ENCODE data around the gene USP25.
A peak's percentile ranks its signal among the peaks of the same experiment; 100 is the strongest.

USP25 gene

GRCh38 chr21:15842565-15842880 lies 112.7 kb downstream of the USP25 start:
- no peak for TF ChIP-seq CTCF (IDR thresholded peaks at IDR 0.05; ENCODE audit: low read depth, low read length, missing control alignments)
- no peak for DNase-seq

DNA sequence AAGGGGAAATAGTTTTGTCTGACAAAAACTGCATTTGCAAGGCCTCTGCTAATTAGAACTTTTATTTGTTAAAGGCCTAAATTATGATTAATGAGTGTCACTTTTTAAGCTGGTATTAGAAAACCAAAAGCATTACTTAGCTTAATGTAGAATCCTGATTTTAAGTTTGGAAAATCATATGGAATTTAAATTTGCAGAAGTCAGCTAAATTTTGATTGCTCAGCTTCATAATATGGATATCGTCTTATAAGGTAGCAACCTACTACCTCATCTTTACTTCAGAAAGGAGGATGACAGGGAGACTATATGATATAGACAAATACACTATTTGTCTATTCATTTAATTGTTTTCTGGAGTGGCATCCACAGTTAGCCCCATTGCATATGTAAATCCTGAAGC lies 114.0 kb downstream of the USP25 start:
- Histone ChIP-seq H3K27me3 (replicated peaks) (no peaks in the 10 kb centered on the region), H3K27ac (no peak overlapping the region), H3K4me3 (ENCODE audit: low read depth, low read length) (no peak overlapping the region), H3K36me3 (replicated peaks) (no peaks in the 10 kb centered on the region)
- TF ChIP-seq CTCF (IDR thresholded peaks at IDR 0.05; ENCODE audit: low read depth, low read length, missing control alignments) = no peak
- in situ Hi-C loops (cut with HindIII; ENCODE audit: low pct_ligation_motif_present, low sequenced_read_pairs) = no loop called here
- no peak for DNase-seq

More at GRCh38 chr21:15842565-15842880, 112.7 kb downstream of the USP25 start:
- Histone ChIP-seq H3K4me3 (ENCODE audit: low read depth, low read length) (no peak overlapping the region), H3K27ac (peak overlapping the region; percentile 41), H3K27me3 (replicated peaks) (no peaks in the 10 kb centered on the region), H3K36me3 (replicated peaks) (no peaks in the 10 kb centered on the region)
- in situ Hi-C loops (cut with HindIII; ENCODE audit: low pct_ligation_motif_present, low sequenced_read_pairs) = no loop called here

DNA sequence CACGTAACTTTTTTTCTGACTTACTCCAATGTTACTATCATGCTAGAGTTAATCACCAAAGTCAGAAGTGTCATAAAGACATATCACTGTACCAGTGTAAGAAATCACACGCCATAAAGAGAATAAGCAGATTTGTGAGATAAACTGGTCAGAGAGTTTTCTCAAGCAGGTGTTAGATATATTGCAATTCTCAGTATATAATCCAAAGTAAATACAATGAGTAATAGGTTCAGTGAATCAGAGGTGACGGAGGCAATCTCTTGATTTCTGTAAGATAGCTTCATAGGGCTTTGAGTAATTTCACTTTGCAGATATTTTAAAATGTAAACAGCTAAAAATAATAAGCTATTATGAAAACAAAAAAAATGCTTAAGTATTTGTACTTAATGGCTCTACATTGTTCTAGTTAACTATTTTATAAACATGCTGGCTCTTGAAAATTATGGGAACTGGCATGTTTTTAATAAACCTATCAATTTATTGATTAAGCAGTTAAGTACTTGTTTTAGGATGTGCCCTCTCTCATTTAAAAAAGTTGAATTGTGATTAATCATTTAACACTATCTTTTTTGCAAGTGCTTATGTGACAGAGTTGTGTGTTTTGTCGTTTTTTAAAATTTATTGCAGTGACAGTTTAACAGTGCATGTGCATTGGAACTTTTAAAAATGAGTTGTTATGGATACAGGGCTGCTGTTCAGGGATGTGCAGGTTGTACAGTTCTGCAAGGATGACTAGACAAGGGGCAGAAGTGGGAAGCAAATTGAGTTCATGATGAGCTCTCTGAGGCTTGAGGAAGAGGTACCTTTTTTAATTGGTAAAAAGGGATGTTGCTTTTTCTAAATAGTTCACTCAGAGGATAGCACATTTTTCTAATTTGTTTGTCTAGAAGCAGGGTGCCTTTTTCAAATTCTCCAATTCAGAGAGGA lies 119.1 kb downstream of the USP25 start:
- TF ChIP-seq CTCF (IDR thresholded peaks at IDR 0.05; ENCODE audit: low read depth, low read length, missing control alignments) = no peak
- in situ Hi-C loops (cut with HindIII; ENCODE audit: low pct_ligation_motif_present, low sequenced_read_pairs) = no loop called here
- H3K27ac ChIP-seq = no peak overlapping the region
- H3K36me3 ChIP-seq (replicated peaks) = no peaks in the 10 kb centered on the region
- H3K4me3 ChIP-seq (ENCODE audit: low read depth, low read length) = no peak overlapping the region
- H3K27me3 ChIP-seq (replicated peaks) = no peaks in the 10 kb centered on the region
- DNase-seq = peak; percentile 43

GRCh38 chr21:15849927-15850326 lies 120.1 kb downstream of the USP25 start:
- Histone ChIP-seq H3K27me3 (replicated peaks) (no peaks in the 10 kb centered on the region), H3K4me3 (ENCODE audit: low read depth, low read length) (no peak overlapping the region), H3K27ac (no peak overlapping the region), H3K36me3 (replicated peaks) (no peaks in the 10 kb centered on the region)
- TF ChIP-seq CTCF (IDR thresholded peaks at IDR 0.05; ENCODE audit: low read depth, low read length, missing control alignments) = no peak
- in situ Hi-C loops (cut with HindIII; ENCODE audit: low pct_ligation_motif_present, low sequenced_read_pairs) = no loop called here
- no peak for DNase-seq

DNA sequence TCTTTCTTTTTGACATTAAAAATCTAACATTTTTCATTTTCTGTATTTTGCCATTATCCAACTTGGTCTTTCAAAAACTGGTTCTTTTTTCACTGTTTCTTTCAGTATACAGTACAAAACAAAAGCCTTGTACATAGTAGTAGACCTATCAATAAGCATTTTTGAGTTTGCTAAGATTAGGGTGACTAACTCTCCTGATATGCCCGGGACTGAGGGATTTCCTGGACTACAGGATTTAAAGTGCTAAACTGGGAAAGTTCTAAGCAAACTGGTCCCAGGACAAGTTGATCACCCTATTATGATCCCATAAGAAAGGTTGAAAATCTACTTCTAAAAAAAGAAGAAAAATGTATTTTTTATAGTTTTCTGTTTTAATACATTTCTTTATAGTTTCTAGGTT lies 120.9 kb downstream of the USP25 start:
- no peaks in the 10 kb centered on the region for H3K36me3 ChIP-seq (replicated peaks)
- H3K27ac ChIP-seq = peak overlapping the region; percentile 2
- H3K27me3 ChIP-seq (replicated peaks) = no peaks in the 10 kb centered on the region
- no peak for TF ChIP-seq CTCF (IDR thresholded peaks at IDR 0.05; ENCODE audit: low read depth, low read length, missing control alignments)
- peak; percentile 43 for DNase-seq
- in situ Hi-C loops (cut with HindIII; ENCODE audit: low pct_ligation_motif_present, low sequenced_read_pairs) = no loop called here
- H3K4me3 ChIP-seq (ENCODE audit: low read depth, low read length) = no peak overlapping the region

GRCh38 chr21:15852146-15852545 lies 122.4 kb downstream of the USP25 start:
- no peak overlapping the region for H3K4me3 ChIP-seq (ENCODE audit: low read depth, low read length)
- in situ Hi-C loops (cut with HindIII; ENCODE audit: low pct_ligation_motif_present, low sequenced_read_pairs) = no loop called here
- no peaks in the 10 kb centered on the region for H3K36me3 ChIP-seq (replicated peaks)
- DNase-seq = no peak
- TF ChIP-seq CTCF (IDR thresholded peaks at IDR 0.05; ENCODE audit: low read depth, low read length, missing control alignments) = no peak
- H3K27ac ChIP-seq = no peak overlapping the region
- H3K27me3 ChIP-seq (replicated peaks) = no peaks in the 10 kb centered on the region
